Measurements from ENCODE around the gene TRAF3IP1.

Gene TRAF3IP1

DNA sequence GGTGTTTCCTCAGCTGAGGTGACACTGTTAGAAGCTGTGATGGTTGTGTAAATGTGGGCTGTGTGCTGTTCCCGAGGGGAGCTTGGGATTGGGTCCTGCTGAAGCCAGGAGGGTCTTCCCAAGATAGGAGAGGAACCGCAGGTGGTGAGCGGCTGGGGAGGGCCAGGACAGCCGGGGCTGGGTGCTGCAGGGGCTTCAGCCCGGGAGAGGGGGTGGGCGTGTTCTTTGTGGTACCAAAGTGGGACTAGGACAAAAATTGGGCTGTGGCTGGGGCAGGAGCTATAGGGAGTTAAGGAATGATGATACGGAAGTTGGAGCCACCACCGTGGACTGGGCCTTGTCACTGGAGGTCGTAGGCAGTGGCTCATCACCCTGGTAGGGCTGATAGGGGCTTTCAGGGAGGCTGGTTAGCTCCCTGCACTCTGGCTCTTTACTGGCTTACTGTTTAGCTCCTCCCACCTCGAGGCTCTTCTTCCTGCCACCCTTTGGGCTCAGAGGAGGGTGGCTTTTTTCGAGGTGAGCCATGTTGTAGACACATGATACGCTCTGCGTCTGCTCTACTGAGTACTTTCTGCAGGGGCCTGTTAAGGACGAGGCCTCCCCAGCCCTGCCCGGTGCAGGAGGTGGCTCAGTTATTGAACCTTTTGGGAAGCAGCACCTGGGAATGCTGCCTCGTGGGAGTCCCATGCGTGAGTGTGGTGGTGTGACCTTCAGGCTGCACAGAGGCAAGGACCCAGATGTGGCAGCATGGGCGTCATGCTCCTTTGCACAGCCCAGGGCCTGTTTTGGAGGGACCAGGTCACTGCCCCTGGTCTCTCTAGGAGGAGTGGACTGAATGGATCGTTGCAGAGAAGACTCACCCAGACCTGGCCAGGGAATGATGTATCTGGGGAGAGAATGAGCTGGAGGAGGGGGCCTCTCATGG, 128.0 kb downstream of the TRAF3IP1 start:
- DNase-seq = no peak
- TF ChIP-seq, protein P1, sequence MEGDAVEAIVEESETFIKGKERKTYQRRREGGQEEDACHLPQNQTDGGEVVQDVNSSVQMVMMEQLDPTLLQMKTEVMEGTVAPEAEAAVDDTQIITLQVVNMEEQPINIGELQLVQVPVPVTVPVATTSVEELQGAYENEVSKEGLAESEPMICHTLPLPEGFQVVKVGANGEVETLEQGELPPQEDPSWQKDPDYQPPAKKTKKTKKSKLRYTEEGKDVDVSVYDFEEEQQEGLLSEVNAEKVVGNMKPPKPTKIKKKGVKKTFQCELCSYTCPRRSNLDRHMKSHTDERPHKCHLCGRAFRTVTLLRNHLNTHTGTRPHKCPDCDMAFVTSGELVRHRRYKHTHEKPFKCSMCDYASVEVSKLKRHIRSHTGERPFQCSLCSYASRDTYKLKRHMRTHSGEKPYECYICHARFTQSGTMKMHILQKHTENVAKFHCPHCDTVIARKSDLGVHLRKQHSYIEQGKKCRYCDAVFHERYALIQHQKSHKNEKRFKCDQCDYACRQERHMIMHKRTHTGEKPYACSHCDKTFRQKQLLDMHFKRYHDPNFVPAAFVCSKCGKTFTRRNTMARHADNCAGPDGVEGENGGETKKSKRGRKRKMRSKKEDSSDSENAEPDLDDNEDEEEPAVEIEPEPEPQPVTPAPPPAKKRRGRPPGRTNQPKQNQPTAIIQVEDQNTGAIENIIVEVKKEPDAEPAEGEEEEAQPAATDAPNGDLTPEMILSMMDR (IDR thresholded peaks at IDR 0.05; ENCODE audit: low read depth, low read length) = no peak
- Histone ChIP-seq H3K4me3 (ENCODE audit: low read depth, low read length) (no peak overlapping the region), H3K9me3 (ENCODE audit: severe bottlenecking) (no peaks in the 10 kb centered on the region), H3K27ac (no peak overlapping the region), H3K36me3 (peaks cover 61% of the 10 kb centered on the region), H3K27me3 (ENCODE audit: insufficient read depth, low read depth, severe bottlenecking) (no peaks in the 10 kb centered on the region)

DNA sequence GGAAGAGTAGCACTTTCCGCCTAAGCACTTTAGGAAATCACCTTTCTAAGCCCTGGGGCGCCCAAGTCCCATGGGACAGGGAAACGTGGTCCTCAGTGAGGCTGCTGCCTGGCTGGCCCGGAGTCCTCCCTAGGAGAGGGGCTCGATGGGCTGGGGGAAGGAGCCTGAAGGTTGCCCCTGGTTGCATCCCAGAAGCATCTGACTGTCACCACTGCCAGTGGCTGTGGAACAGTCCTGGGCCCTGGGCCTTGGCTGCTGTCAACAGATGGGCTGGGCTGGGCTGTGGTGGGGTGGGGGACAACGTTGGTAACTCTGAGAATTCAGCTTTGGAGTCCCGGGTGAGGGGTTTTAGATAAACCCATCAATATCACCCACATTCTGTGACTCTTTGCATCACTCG, 128.9 kb downstream of the TRAF3IP1 start:
- TF ChIP-seq, protein P1 (IDR thresholded peaks at IDR 0.05; ENCODE audit: low read depth, low read length) = no peak
- no peaks in the 10 kb centered on the region for H3K9me3 ChIP-seq (ENCODE audit: severe bottlenecking)
- H3K27me3 ChIP-seq (ENCODE audit: insufficient read depth, low read depth, severe bottlenecking) = no peaks in the 10 kb centered on the region
- peaks cover 57% of the 10 kb centered on the region for H3K36me3 ChIP-seq
- H3K27ac ChIP-seq = no peak overlapping the region
- no peak overlapping the region for H3K4me3 ChIP-seq (ENCODE audit: low read depth, low read length)
- no peak for DNase-seq

DNA sequence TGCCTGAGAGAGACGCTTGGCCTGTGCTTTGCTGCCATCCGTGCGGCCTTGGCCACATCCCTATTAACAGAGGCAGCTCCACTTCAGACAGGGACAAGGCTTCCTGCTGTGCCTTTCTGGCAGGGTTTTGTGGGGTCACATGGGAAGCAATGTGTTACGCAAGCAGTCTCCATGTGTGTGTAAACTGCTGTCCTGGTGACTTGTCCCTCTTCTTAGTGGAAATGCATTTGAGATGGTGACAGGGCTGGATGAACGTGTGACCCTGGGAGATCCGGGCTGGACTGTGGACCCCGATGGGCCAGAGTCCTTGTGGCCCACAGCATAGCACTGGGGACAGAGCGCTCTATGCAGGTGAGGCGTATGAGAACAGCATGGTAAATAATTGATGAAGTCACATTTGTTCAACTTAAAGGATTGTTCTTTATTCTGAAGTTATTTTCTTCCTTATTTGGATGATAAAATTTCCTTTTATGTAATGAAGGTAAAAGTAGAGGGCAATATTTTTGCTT, 129.6 kb downstream of the TRAF3IP1 start:
- TF ChIP-seq, protein P1 (IDR thresholded peaks at IDR 0.05; ENCODE audit: low read depth, low read length) = no peak
- H3K27me3 ChIP-seq (ENCODE audit: insufficient read depth, low read depth, severe bottlenecking) = no peaks in the 10 kb centered on the region
- H3K36me3 ChIP-seq = peaks cover 52% of the 10 kb centered on the region
- no peak for DNase-seq
- no peak overlapping the region for H3K27ac ChIP-seq
- H3K4me3 ChIP-seq (ENCODE audit: low read depth, low read length) = no peak overlapping the region
- no peaks in the 10 kb centered on the region for H3K9me3 ChIP-seq (ENCODE audit: severe bottlenecking)

DNA sequence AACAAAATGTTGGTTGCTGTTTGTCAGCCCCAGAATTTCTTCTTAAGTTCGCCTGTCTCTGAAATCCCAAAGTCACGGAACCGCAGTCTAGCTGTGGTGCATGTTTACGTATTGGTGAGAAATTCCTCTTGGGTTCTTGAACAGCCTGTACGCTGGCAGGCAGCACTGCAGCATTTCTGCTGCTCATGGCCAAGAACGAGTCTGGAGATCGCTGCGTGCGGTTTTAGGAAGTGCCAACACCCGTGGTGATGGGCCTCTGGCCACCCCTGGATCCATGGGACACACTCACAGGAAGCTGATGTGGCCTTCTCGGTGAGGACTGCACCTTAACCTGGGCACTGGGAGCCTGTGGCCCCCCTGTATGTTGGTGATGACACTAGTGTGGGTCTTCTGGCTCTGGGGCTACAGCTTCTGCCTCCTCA, 130.1 kb downstream of the TRAF3IP1 start:
- no peak overlapping the region for H3K27ac ChIP-seq
- no peak for DNase-seq
- H3K4me3 ChIP-seq (ENCODE audit: low read depth, low read length) = no peak overlapping the region
- no peaks in the 10 kb centered on the region for H3K9me3 ChIP-seq (ENCODE audit: severe bottlenecking)
- no peaks in the 10 kb centered on the region for H3K27me3 ChIP-seq (ENCODE audit: insufficient read depth, low read depth, severe bottlenecking)
- peaks cover 47% of the 10 kb centered on the region for H3K36me3 ChIP-seq
- TF ChIP-seq, protein P1 (IDR thresholded peaks at IDR 0.05; ENCODE audit: low read depth, low read length) = no peak

All from WERI-Rb-1 (cell line).